ENCODE measurements around the gene ACTBL2.
"Not testable (repeated sequence)": the region's sequence is repeated elsewhere in the genome, so short reads cannot be mapped to it uniquely, and the experiment has no call there.

The ACTBL2 gene

GRCh38 chr5:57482671-57483106 is at the start of gene ACTBL2:
Gene ACTBL2 (minus strand): TSS chr5:57482811. CDS start chr5:57482707, 104 bp downstream.
- no peaks in the 10 kb centered on the region for H3K27me3 ChIP-seq
- H3K36me3 ChIP-seq, result no peaks in the 10 kb centered on the region
- no peak within 1 kb of the TSS for H3K4me3 ChIP-seq
- TF ChIP-seq, protein P1, sequence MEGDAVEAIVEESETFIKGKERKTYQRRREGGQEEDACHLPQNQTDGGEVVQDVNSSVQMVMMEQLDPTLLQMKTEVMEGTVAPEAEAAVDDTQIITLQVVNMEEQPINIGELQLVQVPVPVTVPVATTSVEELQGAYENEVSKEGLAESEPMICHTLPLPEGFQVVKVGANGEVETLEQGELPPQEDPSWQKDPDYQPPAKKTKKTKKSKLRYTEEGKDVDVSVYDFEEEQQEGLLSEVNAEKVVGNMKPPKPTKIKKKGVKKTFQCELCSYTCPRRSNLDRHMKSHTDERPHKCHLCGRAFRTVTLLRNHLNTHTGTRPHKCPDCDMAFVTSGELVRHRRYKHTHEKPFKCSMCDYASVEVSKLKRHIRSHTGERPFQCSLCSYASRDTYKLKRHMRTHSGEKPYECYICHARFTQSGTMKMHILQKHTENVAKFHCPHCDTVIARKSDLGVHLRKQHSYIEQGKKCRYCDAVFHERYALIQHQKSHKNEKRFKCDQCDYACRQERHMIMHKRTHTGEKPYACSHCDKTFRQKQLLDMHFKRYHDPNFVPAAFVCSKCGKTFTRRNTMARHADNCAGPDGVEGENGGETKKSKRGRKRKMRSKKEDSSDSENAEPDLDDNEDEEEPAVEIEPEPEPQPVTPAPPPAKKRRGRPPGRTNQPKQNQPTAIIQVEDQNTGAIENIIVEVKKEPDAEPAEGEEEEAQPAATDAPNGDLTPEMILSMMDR (IDR thresholded peaks at IDR 0.05), result no peak
- intact Hi-C loops (cut with DNase I; ENCODE audit: low total_unique reads), result no loop called here
- no peak within 1 kb of the TSS for H3K27ac ChIP-seq
- no peaks in the 10 kb centered on the region for H3K9me3 ChIP-seq
- DNase-seq, result no peak
- H3K4me1 ChIP-seq, result no peaks in the 10 kb centered on the region

GRCh38 chr5:57531333-57531732 is 48.7 kb upstream of the ACTBL2 start:
- intact Hi-C loops (cut with DNase I; ENCODE audit: low total_unique reads), result no loop called here
- Histone ChIP-seq H3K36me3 (no peaks in the 10 kb centered on the region), H3K27me3 (no peaks in the 10 kb centered on the region), H3K4me1 (no peaks in the 10 kb centered on the region), H3K4me3 (no peak overlapping the region), H3K27ac (no peak overlapping the region), H3K9me3 (no peaks in the 10 kb centered on the region)
- TF ChIP-seq, protein P1 (IDR thresholded peaks at IDR 0.05), result no peak
- no peak for DNase-seq

GRCh38 chr5:57529864-57530263 is 47.3 kb upstream of the ACTBL2 start:
- intact Hi-C loops (cut with DNase I; ENCODE audit: low total_unique reads), result no loop called here
- TF ChIP-seq, protein P1 (IDR thresholded peaks at IDR 0.05), result no peak
- H3K4me1 ChIP-seq, result no peaks in the 10 kb centered on the region
- no peaks in the 10 kb centered on the region for H3K27me3 ChIP-seq
- no peak overlapping the region for H3K27ac ChIP-seq
- no peak for DNase-seq
- H3K4me3 ChIP-seq, result no peak overlapping the region
- H3K36me3 ChIP-seq, result no peaks in the 10 kb centered on the region
- no peaks in the 10 kb centered on the region for H3K9me3 ChIP-seq

- TF ChIP-seq, protein P1 (IDR thresholded peaks at IDR 0.05), result no peak
- H3K27ac ChIP-seq, result no peak overlapping the region
These were observed 45.3 kb upstream of the ACTBL2 start for GRCh38 chr5:57527870-57528269.

DNA sequence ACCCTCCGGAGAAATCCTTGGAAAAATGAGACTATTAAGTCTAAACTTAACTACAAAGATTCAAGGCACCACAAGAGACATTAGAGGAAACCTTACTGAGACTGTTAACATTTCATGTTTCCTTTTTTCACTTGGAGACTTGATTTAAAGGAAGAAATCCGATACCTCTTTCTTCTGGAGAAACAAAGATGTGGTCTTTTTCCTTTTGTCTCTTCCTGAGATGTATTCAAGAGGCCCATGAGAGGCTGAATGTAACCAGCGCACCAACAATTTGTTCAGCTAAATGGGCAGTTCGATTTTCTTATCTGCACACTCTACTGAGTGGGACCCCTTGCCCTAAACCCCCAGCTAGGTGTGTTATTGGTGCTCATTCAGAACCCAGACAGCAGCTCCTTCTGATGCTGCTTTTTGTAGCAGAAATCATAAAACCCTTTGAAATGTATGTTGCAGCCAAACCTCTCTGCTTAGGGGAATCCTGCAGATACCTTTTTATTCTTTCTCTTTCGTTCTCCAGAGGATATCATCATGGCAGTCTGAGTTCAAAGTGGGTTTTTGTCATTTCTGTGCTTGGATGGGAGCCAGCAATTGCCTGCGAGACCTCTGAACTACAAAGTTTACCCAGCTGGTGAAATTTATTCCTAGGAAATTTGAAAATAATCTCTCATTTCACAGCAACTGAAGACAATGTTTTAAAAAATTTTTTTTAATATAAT is 41.9 kb upstream of the ACTBL2 start:
- Histone ChIP-seq H3K4me3 (no peak overlapping the region), H3K27ac (no peak overlapping the region), H3K27me3 (no peaks in the 10 kb centered on the region), H3K9me3 (no peaks in the 10 kb centered on the region), H3K36me3 (no peaks in the 10 kb centered on the region), H3K4me1 (no peaks in the 10 kb centered on the region)
- DNase-seq, result no peak
- intact Hi-C loops (cut with DNase I; ENCODE audit: low total_unique reads), result no loop called here
- TF ChIP-seq, protein P1 (IDR thresholded peaks at IDR 0.05), result no peak

More at GRCh38 chr5:57527870-57528269, 45.3 kb upstream of the ACTBL2 start:
- Histone ChIP-seq H3K9me3 (no peaks in the 10 kb centered on the region), H3K4me3 (no peak overlapping the region), H3K4me1 (no peaks in the 10 kb centered on the region), H3K36me3 (no peaks in the 10 kb centered on the region), H3K27me3 (no peaks in the 10 kb centered on the region)
- intact Hi-C loops (cut with DNase I; ENCODE audit: low total_unique reads), result no loop called here
- DNase-seq, result no peak

GRCh38 chr5:57522477-57522876 is 39.9 kb upstream of the ACTBL2 start:
- H3K9me3 ChIP-seq; DNase-seq; H3K4me3 ChIP-seq; H3K27me3 ChIP-seq; H3K4me1 ChIP-seq; intact Hi-C loops (cut with DNase I; ENCODE audit: low total_unique reads); H3K36me3 ChIP-seq; H3K27ac ChIP-seq: not testable (repeated sequence)

GRCh38 chr5:57518415-57518814 is 35.8 kb upstream of the ACTBL2 start:
- H3K36me3 ChIP-seq; intact Hi-C loops (cut with DNase I; ENCODE audit: low total_unique reads): not testable (repeated sequence)

More at GRCh38 chr5:57518415-57518814, 35.8 kb upstream of the ACTBL2 start:
- DNase-seq, H3K4me1 ChIP-seq, H3K9me3 ChIP-seq, H3K4me3 ChIP-seq, H3K27ac ChIP-seq, H3K27me3 ChIP-seq: not testable (repeated sequence)
